ENCODE results near the gene VARS1.

Gene VARS1

DNA sequence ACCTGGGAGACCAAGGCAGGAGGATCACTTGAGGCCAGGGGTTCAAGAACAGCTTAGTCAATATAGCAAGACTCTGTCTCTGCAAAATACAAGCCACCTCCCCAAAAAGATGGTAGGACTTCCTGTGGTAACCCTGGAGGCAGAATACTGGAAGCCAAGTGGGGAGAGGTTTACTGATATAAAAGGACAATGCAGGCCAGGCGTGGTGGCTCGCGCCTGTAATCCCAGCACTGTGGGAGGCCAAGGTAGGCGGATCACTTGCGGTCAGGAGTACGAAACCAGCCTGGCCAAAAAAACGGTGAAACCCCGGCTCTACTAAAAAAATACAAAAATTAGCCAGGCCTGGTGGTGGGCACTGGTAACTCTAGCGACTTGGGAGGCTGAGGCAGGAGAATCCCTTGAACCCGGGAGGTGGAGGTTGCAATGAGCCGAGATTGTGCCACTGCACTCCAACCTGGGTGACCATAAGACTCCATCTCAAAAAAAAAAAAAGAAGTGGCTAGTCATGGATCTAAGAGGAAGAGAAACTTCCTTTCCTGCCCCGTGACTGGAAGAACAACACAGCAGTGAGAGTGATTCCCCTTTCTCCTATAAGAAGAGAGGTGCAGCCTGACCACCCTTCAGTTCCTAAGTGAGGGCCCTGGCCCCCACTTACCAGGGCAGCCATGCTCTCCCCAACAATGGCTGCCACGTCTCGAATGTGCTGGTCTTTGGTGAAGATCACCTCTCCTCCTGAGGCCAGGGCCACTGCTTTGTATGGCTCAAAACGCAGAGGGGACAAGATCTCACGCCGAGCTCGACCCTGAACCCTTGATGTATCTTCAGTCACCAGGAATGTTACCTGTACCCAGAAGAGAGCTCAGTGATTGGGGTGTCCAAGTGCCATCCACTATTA, 26.9 kb downstream of the VARS1 start:
- DNase-seq = peak; percentile 0

DNA sequence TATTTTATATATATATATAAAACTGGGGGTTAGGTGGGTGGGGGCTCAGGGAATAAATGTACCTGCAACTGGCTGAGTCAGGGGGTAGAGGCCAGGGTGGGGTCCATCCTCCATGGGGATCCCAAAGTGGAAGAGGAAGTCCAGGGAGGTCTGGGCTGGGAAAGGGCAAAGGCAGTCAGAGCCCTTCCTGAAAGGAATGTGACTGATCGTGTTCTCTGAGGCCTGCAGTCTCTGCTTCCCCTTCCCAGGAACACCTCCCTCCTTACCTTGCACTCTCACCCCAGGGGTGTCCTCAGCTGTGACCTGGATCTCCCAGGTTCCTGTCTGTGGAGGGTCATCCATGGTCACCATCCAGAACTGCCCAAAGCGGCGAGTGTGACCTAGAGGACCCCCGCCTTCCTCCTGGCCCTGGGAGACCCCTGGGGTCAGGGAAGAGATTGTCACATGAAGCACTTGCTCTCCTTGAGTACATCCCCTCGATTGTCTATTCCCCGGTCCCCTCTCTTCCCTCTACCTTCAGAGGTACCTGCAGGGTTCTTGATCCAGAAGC, 28.4 kb downstream of the VARS1 start:
- no peak for DNase-seq

DNA sequence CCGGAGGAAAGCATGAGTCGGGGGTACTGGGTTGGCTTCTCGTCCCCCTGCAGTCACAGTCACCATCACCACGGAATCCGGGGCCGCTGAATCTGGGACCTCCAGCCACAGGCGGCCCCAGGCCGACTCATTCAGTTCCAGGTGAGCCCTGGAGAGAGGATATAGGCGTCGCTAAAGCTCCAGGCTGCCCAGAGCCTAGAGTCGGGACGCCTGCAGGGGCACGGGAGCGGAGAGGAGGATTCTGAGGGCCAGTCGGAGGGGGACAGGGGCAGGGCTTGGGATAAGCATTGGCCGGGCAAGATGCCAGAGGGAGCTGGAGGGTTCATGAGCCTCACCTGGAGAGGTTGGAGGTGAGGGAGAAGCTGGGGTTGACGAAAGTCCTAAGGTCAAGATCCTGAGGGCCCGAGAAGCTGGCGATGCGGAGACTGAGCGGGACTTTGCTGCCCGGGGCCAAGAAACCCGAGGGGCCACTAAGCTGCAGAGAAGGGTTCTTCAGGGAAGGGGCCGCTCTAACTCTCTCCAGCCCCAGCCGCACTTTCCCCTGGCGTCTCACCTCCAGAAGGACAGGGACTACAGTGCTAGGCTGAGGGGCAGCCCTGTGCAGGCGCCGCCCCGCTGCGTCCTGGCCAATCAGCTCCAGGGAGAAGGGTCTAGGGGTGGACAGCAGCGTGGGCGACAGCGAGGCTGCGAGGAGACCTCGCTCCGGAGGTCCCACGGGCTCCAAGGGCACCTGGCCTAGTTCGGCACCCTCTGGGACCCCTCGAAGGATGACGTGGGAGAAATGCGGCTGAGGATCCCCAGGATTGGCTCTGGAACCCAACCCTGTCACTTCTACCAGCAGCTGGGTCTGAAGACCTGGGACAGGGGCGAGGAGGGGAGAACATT, 29.4 kb downstream of the VARS1 start:
- DNase-seq = no peak

DNA sequence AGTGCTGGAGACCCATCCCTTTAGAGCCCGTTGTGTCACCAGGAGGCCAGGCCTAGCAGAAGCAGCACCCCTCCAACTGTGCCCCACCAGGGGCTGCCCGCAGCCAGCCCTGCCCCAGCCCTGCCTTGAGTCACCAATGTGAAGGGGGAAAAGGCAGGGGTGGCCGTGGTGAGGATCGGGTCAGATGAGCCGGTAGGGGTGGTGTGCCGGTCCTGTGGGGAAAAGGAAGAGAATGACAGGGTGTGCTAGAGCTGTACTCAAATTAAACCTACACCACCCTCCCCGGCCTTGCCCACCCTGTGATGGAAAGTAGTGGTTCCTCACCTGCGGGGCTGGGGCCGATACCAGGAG, 30.0 kb downstream of the VARS1 start:
- no peak for DNase-seq

DNA sequence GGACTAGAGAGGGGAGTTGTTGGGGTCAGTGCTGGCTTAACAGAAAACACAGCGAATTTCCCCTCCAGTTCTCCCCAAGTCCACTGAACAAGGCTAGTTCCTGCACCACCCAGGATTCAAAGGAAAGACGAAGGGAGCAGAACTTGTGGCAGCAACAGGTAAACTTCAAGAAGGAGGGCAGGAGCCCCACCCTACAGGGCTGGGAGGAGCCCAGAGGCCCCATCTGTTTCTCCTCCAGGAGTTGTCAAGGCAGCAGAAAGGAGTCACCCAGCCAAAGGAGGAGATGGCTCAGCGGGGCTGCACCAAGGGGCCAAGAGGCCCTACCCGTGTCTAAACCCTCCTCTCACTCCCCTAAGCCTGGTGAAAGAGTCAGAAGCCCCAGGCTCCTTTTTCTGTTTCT, 31.4 kb downstream of the VARS1 start:
- no peak for DNase-seq

DNA sequence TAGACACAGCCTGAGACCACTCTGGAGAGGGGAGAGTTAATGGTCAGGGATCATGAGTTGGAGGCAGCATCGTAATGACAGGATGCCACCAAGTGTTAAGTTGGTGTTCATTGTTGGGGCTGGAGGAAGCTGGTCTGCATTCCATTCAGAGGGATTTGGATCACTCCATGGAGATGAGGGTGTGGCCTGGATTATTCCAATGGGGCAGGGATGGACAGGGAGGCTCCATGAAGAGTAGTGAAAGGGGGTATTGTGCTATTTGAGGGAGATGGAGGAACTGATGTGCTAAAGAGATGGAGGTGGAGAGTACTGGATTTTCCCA, 32.0 kb downstream of the VARS1 start:
- DNase-seq = no peak

DNA sequence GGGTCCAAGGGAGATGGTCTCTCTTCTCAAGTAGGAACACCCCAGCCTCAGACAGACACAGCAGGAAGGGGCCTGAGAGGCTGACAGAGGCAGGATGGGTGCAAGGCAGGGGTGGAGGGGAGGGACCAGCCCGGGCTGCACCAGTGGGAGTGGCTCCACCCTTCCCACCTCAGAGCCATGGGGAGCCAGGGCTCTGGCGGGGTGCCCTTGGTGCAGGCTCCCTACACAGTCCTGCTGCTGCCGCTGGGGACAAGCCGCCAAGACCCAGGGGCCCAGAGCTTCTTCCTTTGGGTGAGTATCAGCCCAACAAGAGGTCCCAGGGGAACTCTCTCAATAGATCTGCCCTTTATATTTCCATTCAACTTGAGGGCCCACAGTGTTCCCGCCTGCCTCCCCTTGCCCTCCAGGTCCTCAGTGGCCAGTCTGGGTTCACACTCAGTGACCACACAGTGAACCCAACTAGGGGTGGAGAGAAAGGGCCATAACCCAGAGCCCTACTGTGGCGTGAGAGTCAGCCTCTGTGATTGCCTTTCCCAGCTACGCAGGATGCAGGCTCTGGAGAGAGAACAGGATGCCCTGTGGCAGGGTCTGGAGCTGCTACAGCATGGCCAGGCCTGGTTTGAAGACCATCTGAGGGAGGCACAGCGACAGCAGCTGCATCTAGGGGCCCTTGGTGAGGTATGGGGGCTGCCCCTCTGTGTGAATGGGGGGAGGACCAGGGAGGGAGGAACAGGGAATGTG, 32.5 kb downstream of the VARS1 start:
- DNase-seq = no peak

DNA sequence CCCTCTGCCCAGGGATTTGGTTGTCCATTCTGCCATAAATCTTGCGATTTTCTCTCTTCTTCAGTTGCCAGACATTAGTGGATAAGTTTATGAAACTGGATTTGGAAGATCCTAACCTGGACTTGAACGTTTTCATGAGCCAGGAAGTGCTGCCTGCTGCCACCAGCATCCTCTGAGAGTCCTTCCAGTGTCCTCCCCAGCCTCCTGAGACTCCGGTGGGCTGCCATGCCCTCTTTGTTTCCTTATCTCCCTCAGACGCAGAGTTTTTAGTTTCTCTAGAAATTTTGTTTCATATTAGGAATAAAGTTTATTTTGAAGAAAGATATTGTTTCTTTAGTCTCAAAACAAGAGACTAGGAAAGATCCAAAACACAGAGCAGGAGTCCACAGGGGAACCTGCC, 33.2 kb downstream of the VARS1 start, which contains the start of gene SAPCD1:
TSS of gene SAPCD1 (plus strand) at position 301 of the 400 bp plus-strand sequence. CDS start 399 bp downstream, outside the sequence.
- no peak for DNase-seq

DNA sequence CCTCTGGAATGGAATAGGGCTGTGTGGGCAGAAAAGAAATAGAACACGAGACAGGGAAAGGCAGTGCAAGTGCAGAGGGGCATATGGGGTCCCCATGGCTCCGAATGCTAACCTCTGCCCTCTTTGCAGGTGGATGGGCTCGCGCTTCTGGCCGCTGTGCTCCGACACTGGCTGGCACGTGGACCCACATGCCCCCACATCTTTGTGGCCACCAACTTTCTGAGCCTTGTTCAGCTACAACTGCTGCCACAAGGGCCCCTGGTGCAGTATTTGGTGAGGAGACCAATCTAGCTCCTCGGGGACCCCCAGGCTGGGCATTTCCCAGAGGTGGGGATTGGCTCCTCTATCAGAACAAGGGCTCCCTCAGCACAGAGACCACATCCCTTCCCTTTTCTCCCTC, 34.2 kb downstream of the VARS1 start:
- DNase-seq = no peak

DNA sequence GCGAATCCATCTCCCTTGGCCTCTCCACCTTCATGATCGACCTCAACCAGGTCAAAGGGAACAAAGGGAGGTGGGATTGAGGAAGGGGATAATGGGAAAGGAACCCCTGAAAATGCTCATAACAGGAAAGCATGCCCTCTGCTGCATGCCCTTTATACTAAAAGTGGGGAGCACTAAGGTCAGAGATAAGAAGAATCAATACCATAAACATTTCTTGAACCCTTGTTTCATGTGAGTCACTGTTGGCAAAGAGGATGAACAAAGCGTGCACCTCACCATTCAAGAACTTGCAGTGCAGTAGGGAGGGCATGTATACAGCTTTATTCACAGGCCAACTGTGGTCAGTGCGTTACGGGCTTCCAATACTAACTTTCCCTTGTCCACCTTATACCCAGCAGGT, 34.8 kb downstream of the VARS1 start:
- no peak for DNase-seq

DNA sequence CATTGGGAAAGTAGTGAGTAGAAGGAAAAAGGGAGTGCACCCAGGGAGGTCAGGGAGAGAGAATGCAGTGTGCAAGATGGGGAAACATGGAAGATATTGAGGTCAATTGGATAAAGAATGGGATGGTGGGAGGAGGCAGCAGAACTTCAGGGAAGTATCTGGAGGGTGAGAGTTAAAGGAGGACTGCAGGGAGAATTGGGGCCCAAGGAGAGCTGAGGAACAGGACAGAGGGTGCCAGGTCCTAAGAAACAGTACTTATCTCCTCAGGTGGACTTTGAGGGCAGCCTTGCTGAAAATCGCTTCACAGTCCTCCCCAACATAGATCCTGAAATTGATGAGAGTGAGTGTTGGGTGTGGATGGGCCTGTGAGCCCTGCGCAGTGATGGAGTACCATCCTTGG, 37.3 kb downstream of the VARS1 start:
- no peak for DNase-seq

DNA sequence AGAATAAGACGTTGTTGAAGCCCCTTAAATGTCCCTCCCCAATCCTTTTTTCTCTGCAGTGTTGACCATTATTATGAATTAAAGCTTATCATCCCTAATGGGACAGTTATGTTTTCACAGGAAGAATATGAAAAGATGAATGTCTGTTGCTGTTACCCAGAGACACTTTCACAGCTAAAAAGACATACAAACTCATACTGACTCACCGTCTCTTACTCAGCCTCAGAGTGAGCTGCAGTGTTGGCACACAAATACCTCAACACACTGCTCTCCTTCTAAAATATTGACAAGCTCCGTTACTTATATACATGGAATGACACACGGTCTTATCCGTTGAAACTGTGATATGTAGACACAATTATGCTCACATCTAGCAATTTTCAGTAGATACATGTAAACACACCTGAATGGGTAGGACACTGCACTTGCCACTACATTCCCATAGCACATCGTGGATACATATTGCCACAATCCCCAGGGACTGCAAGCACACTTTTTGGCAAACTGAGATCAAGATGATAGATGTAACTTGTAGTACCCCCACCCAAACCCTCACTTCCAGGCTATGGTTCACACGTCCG, 42.7 kb downstream of the VARS1 start:
- no peak for DNase-seq

DNA sequence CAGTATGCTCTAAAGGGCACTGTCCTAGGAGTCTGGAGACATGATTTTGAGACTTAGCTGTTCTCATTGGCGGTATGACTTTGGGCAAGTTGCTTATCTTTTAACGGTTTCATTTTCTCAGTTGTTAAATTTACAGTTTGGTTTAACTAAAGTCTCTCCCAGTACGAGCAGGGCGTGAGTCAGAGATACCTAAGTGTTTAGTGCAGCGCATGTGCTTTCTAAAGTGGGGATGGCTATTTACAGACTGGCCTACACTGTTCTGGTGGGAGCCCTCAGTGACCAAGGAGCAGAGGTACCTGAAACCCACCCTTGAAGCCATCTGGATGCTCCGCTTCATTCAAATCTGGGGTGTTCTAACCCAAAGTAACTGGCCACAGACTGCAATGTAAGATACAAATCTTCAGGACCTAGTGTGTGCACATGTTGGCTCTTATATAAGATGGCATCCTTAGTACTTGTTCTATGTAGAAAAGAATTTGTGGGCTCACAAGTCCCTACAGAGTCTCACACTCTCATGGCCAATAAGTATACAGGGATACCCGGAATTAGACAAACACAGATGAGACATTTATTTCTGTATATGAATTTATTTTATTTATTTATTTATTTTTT, 45.0 kb downstream of the VARS1 start:
- no peak for DNase-seq

DNA sequence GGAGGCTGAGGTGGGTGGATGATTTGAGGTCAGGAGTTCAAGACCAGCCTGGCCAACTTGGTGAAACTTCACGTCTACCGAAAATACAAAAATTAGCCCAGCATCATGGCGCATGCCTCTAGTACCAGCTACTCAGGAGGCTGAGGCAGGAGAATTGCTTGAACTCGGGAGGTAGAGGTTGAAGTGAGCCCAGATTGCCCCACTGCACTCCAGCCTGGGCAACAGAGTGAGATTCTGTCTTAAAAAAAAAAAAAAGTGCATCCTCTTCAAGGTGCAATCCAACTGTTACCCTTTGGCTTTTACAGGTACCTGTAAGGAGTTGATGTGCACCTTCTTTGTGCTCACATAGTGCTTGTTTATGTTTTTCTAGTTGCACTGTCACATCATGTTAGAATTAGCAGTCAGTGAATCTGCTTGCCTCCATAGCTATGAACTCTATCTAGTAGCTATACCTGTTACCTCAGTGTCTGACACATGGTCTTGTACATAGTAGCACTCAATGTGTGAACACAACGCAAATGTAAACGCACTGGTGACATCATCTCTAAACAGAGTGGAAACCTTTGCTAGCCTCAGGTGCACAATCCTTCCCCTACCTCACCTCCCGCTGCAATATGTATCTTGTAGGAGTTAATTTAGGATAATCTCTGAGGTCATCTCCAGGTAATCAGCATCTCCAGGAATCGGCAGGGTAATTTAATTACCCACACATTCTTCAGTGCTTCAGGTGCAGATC, 46.1 kb downstream of the VARS1 start:
- DNase-seq = no peak

All from GF-D8 (cell line).